GM19397 (cell line): Measurements from ENCODE around the gene NPR2.

Source experiments
- ATAC-seq: cut with Tn5 transposase; IDR thresholded peaks from one replicate; pipeline ENCODE4 v1.9.1; 2021; ENCODE audit warnings: mild to moderate bottlenecking, moderate library complexity; ENCODE audit not compliant: unreplicated experiment

The NPR2 gene

DNA sequence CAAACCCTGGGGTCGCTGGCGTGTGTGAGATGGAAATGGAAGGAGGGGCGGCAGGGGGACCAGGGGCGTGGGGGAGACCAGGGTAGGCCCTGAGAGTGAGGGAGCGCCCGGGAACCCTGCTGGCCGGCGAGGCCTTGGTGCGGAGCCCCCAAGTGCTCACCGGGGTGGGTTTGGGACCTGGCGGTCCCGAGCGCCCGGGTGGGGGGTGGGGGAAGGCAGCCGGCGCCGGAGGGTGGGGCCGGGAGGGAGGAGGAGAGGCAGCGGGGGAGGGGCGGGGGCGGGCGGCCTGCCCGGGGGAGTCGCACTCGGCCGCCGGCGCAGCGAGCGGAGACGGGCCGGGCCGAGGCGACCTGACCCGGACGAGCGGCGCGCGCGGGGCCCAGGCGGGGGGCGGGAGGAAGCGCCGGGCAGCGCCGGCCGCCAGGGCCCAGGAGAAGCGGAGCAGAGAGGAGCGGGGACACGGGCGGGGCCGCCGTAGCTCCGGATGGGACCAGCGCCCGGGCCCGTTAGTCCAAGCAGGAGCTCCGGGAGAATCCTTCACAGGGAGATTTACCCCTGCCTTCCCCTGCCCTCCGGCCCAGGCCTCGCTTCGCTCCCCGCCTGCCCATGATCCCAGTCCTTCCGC lies at the start of gene NPR2:
TSS of gene NPR2 (plus strand) at position 295 of the 625 bp plus-strand sequence. CDS start 818 bp downstream, outside the sequence.
- ATAC-seq = no peak

GRCh38 chr9:35741740-35742139 lies 49.7 kb upstream of the NPR2 start:
- ATAC-seq = no peak

DNA sequence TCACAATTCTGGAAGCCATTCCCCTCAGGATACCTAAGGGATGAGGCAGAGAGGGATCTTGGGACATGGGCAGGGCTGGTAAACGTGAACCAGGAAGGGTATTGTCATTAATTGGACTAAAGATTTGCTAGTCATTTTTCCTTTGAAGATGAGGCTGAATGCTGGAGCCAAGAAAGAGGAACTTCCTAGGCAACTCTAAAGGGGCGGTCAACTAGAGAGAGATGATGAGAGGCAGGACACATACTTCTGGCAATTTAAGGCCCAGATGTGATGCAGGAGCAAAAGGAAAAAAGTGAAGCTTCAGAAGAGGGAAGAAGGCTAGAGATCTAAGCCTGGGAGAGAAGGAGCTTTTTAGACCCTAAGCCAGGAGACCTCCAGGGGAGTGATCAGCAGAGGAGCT lies 47.9 kb upstream of the NPR2 start:
- ATAC-seq = no peak

- no peak for ATAC-seq
Measured at GRCh38 chr9:35743880-35744518, 47.4 kb upstream of the NPR2 start.

- ATAC-seq = no peak
Measured at GRCh38 chr9:35745569-35745968, 45.8 kb upstream of the NPR2 start.

- ATAC-seq = no peak
Measured at GRCh38 chr9:35746583-35746982, 44.8 kb upstream of the NPR2 start.

GRCh38 chr9:35748242-35748857 lies 43.0 kb upstream of the NPR2 start:
- ATAC-seq = no peak

- ATAC-seq = peak; percentile 82
Measured at GRCh38 chr9:35748858-35749514, 42.4 kb upstream of the NPR2 start, which contains the start of the genes GBA2 and RGP1. GBA2 (minus strand) TSS chr9:35749228; CDS start chr9:35748704, 524 bp downstream. RGP1 (plus strand) TSS chr9:35749287; CDS start chr9:35749756, 469 bp downstream.

- peak; percentile 29 for ATAC-seq
Measured at GRCh38 chr9:35749515-35750255, 41.7 kb upstream of the NPR2 start.

DNA sequence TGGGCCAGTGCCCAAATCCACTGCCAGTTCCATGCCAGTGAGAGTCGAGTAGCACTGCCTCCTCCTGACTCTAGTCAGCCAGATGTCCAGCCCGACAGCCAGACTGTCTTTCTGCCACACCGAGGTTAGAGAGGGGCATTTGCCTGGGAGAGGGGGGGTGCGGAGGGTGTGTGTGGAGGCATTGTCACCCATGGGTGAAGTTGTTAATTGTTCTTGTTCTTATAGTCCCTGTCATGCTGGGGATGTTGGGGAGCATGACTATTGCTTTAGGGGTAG lies 41.2 kb upstream of the NPR2 start:
- ATAC-seq = no peak

GRCh38 chr9:35753466-35753865 lies 37.9 kb upstream of the NPR2 start:
- no peak for ATAC-seq

- ATAC-seq = no peak
Measured at GRCh38 chr9:35754264-35754663, 37.1 kb upstream of the NPR2 start, which contains the start of gene MSMP. MSMP (minus strand) TSS chr9:35754276; CDS start chr9:35754129, 147 bp downstream.

- no peak for ATAC-seq
Measured at GRCh38 chr9:35755071-35755470, 36.3 kb upstream of the NPR2 start.

- ATAC-seq = peak; percentile 63
Measured at GRCh38 chr9:35756275-35757225, 34.8 kb upstream of the NPR2 start.

DNA sequence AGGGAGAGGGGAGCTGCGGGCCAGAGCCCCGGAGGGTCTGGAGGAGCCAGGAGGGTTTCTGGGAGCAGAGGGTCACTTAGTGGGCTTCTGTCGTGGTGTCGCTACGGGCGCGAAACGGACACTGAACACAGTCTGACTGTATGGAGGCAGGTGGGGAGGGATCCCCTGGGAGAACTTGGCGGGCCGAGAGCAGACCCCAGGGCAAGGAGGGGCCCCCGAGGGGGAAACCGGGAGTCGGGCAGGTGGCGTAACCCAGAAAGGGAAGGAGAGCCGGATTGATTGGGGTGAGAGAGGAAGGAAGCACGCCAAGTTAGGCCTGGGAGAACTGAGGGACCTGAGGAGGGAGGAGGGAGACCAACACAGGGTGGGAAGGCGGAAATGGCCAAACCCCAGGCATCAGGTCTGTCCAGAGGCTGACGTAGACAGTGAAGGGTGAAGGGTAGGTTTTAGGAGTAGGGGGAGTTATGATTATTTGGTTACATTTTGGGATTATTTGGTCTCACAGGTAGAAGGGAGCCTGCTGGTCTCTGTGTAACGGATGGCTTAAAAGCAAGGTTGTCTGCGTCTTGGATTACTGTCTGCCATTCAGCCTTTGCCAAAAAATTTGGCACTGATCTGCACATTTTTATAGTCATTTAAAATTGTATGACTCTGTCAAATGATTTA lies 34.0 kb upstream of the NPR2 start:
- ATAC-seq = peak; percentile 45

DNA sequence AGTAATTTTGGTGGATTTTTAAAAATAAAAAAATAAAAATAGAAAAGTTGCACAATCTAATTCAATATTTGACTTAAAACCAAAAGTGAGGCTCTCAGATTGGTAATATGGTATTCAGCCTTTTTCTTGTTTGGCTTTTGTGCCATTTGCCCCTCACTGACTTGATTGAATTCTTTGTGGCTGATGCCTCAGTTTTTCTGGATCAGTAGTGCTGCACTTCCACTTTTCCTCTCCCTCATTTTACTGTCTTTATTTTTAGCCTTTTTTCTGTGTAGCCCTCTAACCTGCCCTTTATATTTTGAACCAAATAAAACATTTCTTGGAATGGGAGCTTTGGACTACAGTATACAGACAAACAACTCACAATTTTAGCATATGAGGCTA lies 33.5 kb upstream of the NPR2 start:
- no peak for ATAC-seq

GRCh38 chr9:35758475-35759050 lies 32.8 kb upstream of the NPR2 start:
- no peak for ATAC-seq

- ATAC-seq = no peak
Measured at GRCh38 chr9:35759795-35760194, 31.6 kb upstream of the NPR2 start.

DNA sequence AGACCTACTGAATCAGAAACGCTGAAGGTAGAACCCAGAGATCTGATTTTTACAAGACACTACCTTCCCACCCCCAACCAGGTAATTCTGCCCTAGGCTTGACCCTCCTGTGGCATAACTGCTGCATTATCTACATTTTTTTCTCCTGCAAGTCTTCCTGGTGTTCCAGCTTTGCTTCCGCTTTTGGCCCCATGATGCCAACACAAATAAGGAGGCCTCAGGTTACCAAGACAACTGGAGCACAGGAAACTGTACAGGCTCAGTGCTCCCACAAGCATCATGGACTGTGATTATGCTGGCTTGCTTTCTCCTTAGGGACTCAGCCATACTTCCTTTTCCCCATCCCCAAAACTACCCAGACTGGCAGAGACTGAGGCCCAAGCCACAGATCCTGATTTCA lies 30.7 kb upstream of the NPR2 start:
- no peak for ATAC-seq
